Endothelial cell (in vitro differentiated cells): ENCODE measurements around the gene KL. TPM values are rescaled to one million over a fixed set of nuclear protein-coding genes. Genes with fewer than 3 reads are reported as not detected.

Source experiments
- DNase-seq: peaks from one replicate; pipeline ENCODE4 v3.0.0; 2021; ENCODE audit warnings: low spot score
- H3K27ac Mint-ChIP-seq: one replicate; pipeline ENCODE4 v1.8.0; 2021; ENCODE audit warnings: mixed read lengths, inconsistent platforms; ENCODE audit not compliant: unreplicated experiment
- H3K27me3 Mint-ChIP-seq: one replicate; pipeline ENCODE4 v1.8.0; 2021; ENCODE audit warnings: mild to moderate bottlenecking, moderate library complexity, mixed read lengths, inconsistent platforms; ENCODE audit not compliant: unreplicated experiment
- H3K36me3 Mint-ChIP-seq: one replicate; pipeline ENCODE4 v1.8.0; 2021; ENCODE audit warnings: mild to moderate bottlenecking, low read depth, mixed read lengths, inconsistent platforms; ENCODE audit not compliant: unreplicated experiment
- H3K4me1 Mint-ChIP-seq: one replicate; pipeline ENCODE4 v1.8.0; 2021; ENCODE audit warnings: mild to moderate bottlenecking, mixed read lengths, inconsistent platforms; ENCODE audit not compliant: unreplicated experiment
- H3K4me3 Mint-ChIP-seq: one replicate; pipeline ENCODE4 v1.8.0; 2021; ENCODE audit warnings: mild to moderate bottlenecking, mixed read lengths, inconsistent platforms; ENCODE audit not compliant: unreplicated experiment
- H3K9me3 Mint-ChIP-seq: one replicate; pipeline ENCODE4 v1.8.0; 2021; ENCODE audit warnings: mixed read lengths, inconsistent platforms; ENCODE audit not compliant: unreplicated experiment
- CTCF ChIP-seq: fragments of 200-600 bp; sonication (generic); IDR thresholded peaks from one replicate; pipeline ENCODE4 v1.5.0; 2021; ENCODE audit warnings: antibody characterized with exemption; ENCODE audit not compliant: unreplicated experiment
- total RNA-seq: library from RNA; stranded (reverse); fragmentation: NEBNext Ultra II Directional; extraction: Animal tissue kit (Norgen Biotek cat#: 25700); gene quantifications from one replicate; pipeline ENCODE4 v1.2.1, GENCODE V29; 2021; ENCODE audit not compliant: unreplicated experiment

KL gene
- total RNA-seq, 1 donor from 2014 or later: 29.6 TPM

GRCh38 chr13:33096886-33097605 is 80.8 kb downstream of the KL start:
- no peaks in the 10 kb centered on the region for H3K27me3 Mint-ChIP-seq
- H3K27ac Mint-ChIP-seq: no peak overlapping the region
- H3K36me3 Mint-ChIP-seq: peaks cover 5% of the 10 kb centered on the region
- no peak for TF ChIP-seq CTCF
- peaks cover 16% of the 10 kb centered on the region for H3K4me1 Mint-ChIP-seq
- DNase-seq: no peak
- no peak overlapping the region for H3K4me3 Mint-ChIP-seq
- H3K9me3 Mint-ChIP-seq: peaks cover 5% of the 10 kb centered on the region

- no peak for TF ChIP-seq CTCF
- Mint-ChIP-seq H3K27me3 (no peaks in the 10 kb centered on the region), H3K27ac (no peak overlapping the region), H3K4me1 (no peaks in the 10 kb centered on the region), H3K4me3 (no peak overlapping the region), H3K36me3 (peaks cover 9% of the 10 kb centered on the region), H3K9me3 (no peaks in the 10 kb centered on the region)
- no peak for DNase-seq
These were observed 83.6 kb downstream of the KL start for GRCh38 chr13:33099860-33100259.

GRCh38 chr13:33100886-33101285 is 84.7 kb downstream of the KL start:
- Mint-ChIP-seq H3K9me3 (no peaks in the 10 kb centered on the region), H3K4me3 (no peak overlapping the region), H3K27me3 (peaks cover 4% of the 10 kb centered on the region), H3K27ac (no peak overlapping the region), H3K4me1 (no peaks in the 10 kb centered on the region), H3K36me3 (peaks cover 17% of the 10 kb centered on the region)
- no peak for DNase-seq
- no peak for TF ChIP-seq CTCF

GRCh38 chr13:33101835-33102234 is 85.6 kb downstream of the KL start:
- H3K4me3 Mint-ChIP-seq: no peak overlapping the region
- no peak overlapping the region for H3K27ac Mint-ChIP-seq
- no peak for DNase-seq
- no peaks in the 10 kb centered on the region for H3K4me1 Mint-ChIP-seq
- no peak for TF ChIP-seq CTCF
- no peaks in the 10 kb centered on the region for H3K9me3 Mint-ChIP-seq
- peaks cover 4% of the 10 kb centered on the region for H3K27me3 Mint-ChIP-seq
- peaks cover 25% of the 10 kb centered on the region for H3K36me3 Mint-ChIP-seq

GRCh38 chr13:33103457-33103856 is 87.2 kb downstream of the KL start:
- TF ChIP-seq CTCF: no peak
- no peak overlapping the region for H3K4me3 Mint-ChIP-seq
- no peaks in the 10 kb centered on the region for H3K9me3 Mint-ChIP-seq
- H3K27me3 Mint-ChIP-seq: peaks cover 4% of the 10 kb centered on the region
- DNase-seq: no peak
- peaks cover 41% of the 10 kb centered on the region for H3K36me3 Mint-ChIP-seq
- H3K27ac Mint-ChIP-seq: no peak overlapping the region
- no peaks in the 10 kb centered on the region for H3K4me1 Mint-ChIP-seq
